Measurements from ENCODE around the gene ITPR3. TPM values are rescaled to one million over a fixed set of nuclear protein-coding genes. Genes with fewer than 3 reads are reported as not detected.

Gene ITPR3
- total and polyA plus RNA-seq, 2 experiments from 2014 or later = 4.9 to 10.4 TPM

GRCh38 chr6:33725222-33725621 lies 104.1 kb downstream of the ITPR3 start:
- Histone ChIP-seq H3K36me3 (ENCODE audit: low read depth) (no peaks in the 10 kb centered on the region), H3K27me3 (replicated peaks; ENCODE audit: insufficient read depth) (peaks cover 24% of the 10 kb centered on the region), H2AFZ (no peak overlapping the region), H3K9me2 (ENCODE audit: insufficient read depth) (no peaks in the 10 kb centered on the region), H3K4me1 (ENCODE audit: insufficient read depth) (no peaks in the 10 kb centered on the region), H3K9ac (no peak overlapping the region), H3K9me3 (ENCODE audit: low read depth) (no peaks in the 10 kb centered on the region), H3K4me3 (no peak overlapping the region), H4K20me1 (ENCODE audit: insufficient read depth) (no peaks in the 10 kb centered on the region), H3K4me2 (ENCODE audit: unreplicated experiment) (no peak overlapping the region), H3K27ac (no peak overlapping the region), H3F3A (ENCODE audit: insufficient read depth) (no peaks in the 10 kb centered on the region), H3K79me2 (ENCODE audit: insufficient read depth) (no peaks in the 10 kb centered on the region)
- no peak for DNase-seq
- 80 to 83% methylated on average over 13 to 14 of the region's 14 CpGs for WGBS, 2 experiments (ENCODE audit: low coverage in 1 of 2, low lambda C conversion rate in 2 of 2, missing lambda C conversion rate in 2 of 2)
- no peak for TF ChIP-seq EZH2phosphoT487 (IDR thresholded peaks at IDR 0.05; ENCODE audit: insufficient read depth, low read depth)
- no peak for TF ChIP-seq EZH2 (IDR thresholded peaks at IDR 0.05; ENCODE audit: insufficient read depth, poor library complexity, severe bottlenecking)
- in situ Hi-C loops (cut with MboI) = no loop called here

- no peak overlapping the region for H3K4me2 ChIP-seq (ENCODE audit: unreplicated experiment)
- H3K27me3 ChIP-seq (replicated peaks; ENCODE audit: insufficient read depth) = peaks cover 24% of the 10 kb centered on the region
- no peak overlapping the region for H2AFZ ChIP-seq
- H3K9ac ChIP-seq = no peak overlapping the region
- no peaks in the 10 kb centered on the region for H3K4me1 ChIP-seq (ENCODE audit: insufficient read depth)
- H3K27ac ChIP-seq = no peak overlapping the region
- no peaks in the 10 kb centered on the region for H3K9me3 ChIP-seq (ENCODE audit: low read depth)
- DNase-seq = no peak
- TF ChIP-seq EZH2 (IDR thresholded peaks at IDR 0.05; ENCODE audit: insufficient read depth, poor library complexity, severe bottlenecking) (no peak), EZH2phosphoT487 (IDR thresholded peaks at IDR 0.05; ENCODE audit: insufficient read depth, low read depth) (no peak)
- no peaks in the 10 kb centered on the region for H4K20me1 ChIP-seq (ENCODE audit: insufficient read depth)
- in situ Hi-C loops (cut with MboI) = no loop called here
- H3K79me2 ChIP-seq (ENCODE audit: insufficient read depth) = no peaks in the 10 kb centered on the region
- no peaks in the 10 kb centered on the region for H3K36me3 ChIP-seq (ENCODE audit: low read depth)
- H3K9me2 ChIP-seq (ENCODE audit: insufficient read depth) = no peaks in the 10 kb centered on the region
- no peaks in the 10 kb centered on the region for H3F3A ChIP-seq (ENCODE audit: insufficient read depth)
- WGBS, 2 experiments (ENCODE audit: low coverage in 1 of 2, low lambda C conversion rate in 2 of 2, missing lambda C conversion rate in 2 of 2) = 68 to 71% methylated on average over 7 of the region's 7 CpGs
- H3K4me3 ChIP-seq = no peak overlapping the region
Measured at GRCh38 chr6:33725891-33726673, 105.0 kb downstream of the ITPR3 start.

- TF ChIP-seq EZH2phosphoT487 (IDR thresholded peaks at IDR 0.05; ENCODE audit: insufficient read depth, low read depth) (no peak), EZH2 (IDR thresholded peaks at IDR 0.05; ENCODE audit: insufficient read depth, poor library complexity, severe bottlenecking) (no peak)
- in situ Hi-C loops (cut with MboI) = no loop called here
- no peaks in the 10 kb centered on the region for H3K36me3 ChIP-seq (ENCODE audit: low read depth)
- no peaks in the 10 kb centered on the region for H3K4me1 ChIP-seq (ENCODE audit: insufficient read depth)
- H2AFZ ChIP-seq = no peak overlapping the region
- no peak overlapping the region for H3K27ac ChIP-seq
- H3F3A ChIP-seq (ENCODE audit: insufficient read depth) = no peaks in the 10 kb centered on the region
- no peaks in the 10 kb centered on the region for H3K9me3 ChIP-seq (ENCODE audit: low read depth)
- H4K20me1 ChIP-seq (ENCODE audit: insufficient read depth) = no peaks in the 10 kb centered on the region
- no peak overlapping the region for H3K4me3 ChIP-seq
- H3K9me2 ChIP-seq (ENCODE audit: insufficient read depth) = no peaks in the 10 kb centered on the region
- H3K9ac ChIP-seq = no peak overlapping the region
- H3K27me3 ChIP-seq (replicated peaks; ENCODE audit: insufficient read depth) = peaks cover 24% of the 10 kb centered on the region
- H3K4me2 ChIP-seq (ENCODE audit: unreplicated experiment) = no peak overlapping the region
- H3K79me2 ChIP-seq (ENCODE audit: insufficient read depth) = no peaks in the 10 kb centered on the region
- no peak for DNase-seq
- 76 to 83% methylated on average over 10 to 15 of the region's 15 CpGs for WGBS, 2 experiments (ENCODE audit: low coverage in 1 of 2, low lambda C conversion rate in 2 of 2, missing lambda C conversion rate in 2 of 2)
Measured at GRCh38 chr6:33726696-33727095, 105.6 kb downstream of the ITPR3 start.

GRCh38 chr6:33727126-33727525 lies 106.0 kb downstream of the ITPR3 start:
- Histone ChIP-seq H3K9me2 (ENCODE audit: insufficient read depth) (no peaks in the 10 kb centered on the region), H3K36me3 (ENCODE audit: low read depth) (no peaks in the 10 kb centered on the region), H2AFZ (no peak overlapping the region), H3K27ac (no peak overlapping the region), H3K4me2 (ENCODE audit: unreplicated experiment) (no peak overlapping the region), H3K79me2 (ENCODE audit: insufficient read depth) (no peaks in the 10 kb centered on the region), H3F3A (ENCODE audit: insufficient read depth) (no peaks in the 10 kb centered on the region), H3K4me3 (no peak overlapping the region), H3K9me3 (ENCODE audit: low read depth) (no peaks in the 10 kb centered on the region), H3K4me1 (ENCODE audit: insufficient read depth) (no peaks in the 10 kb centered on the region), H3K9ac (no peak overlapping the region), H3K27me3 (replicated peaks; ENCODE audit: insufficient read depth) (peaks cover 24% of the 10 kb centered on the region), H4K20me1 (ENCODE audit: insufficient read depth) (no peaks in the 10 kb centered on the region)
- 78 to 89% methylated on average over 7 of the region's 7 CpGs for WGBS, 2 experiments (ENCODE audit: low coverage in 1 of 2, low lambda C conversion rate in 2 of 2, missing lambda C conversion rate in 2 of 2)
- no peak for DNase-seq
- in situ Hi-C loops (cut with MboI) = no loop called here
- no peak for TF ChIP-seq EZH2phosphoT487 (IDR thresholded peaks at IDR 0.05; ENCODE audit: insufficient read depth, low read depth)

All from GM23248 (cell line).